ENCODE data around the gene ENO3.

Gene ENO3

DNA sequence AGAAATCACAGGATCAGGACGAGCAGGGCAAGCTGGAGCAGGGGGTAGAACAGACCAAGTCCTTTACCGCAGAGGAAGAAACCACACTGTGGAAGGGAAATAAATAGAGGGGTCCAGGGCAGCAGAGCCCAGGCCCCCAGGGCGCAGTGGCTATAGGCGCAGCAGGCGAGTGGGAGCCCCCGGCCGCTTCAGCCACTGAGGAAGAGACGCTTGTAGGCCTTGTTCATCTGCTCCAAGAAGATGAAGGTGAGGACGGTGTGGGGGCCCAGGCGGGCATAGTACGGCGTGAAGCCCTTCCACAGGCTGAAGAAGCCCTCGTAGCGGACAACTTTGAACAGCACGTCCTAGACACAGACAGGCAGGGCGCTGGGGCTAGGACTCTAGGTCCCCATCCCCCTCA lies 13.4 kb upstream of the ENO3 start:
- no peak for DNase-seq

DNA sequence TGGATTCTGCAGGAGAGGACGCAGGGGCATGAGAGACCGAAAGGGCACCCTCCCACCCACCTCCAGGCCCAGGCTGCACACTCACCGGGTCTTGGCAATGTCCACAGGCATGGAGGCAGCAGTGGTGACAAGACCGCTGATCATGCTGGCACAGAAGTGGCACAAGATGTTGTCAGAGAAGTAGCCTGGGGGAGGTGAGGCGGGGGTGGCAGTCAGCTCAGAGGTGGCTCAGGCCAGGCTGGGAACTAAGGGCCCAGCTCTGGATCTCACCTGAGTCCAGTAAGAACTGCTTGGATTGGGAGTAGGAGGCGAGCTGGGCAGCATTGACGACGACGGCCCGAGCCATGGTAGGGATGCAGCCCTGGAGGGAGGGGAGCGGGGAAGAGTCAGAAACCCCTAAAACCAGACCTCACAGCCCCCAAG lies 12.8 kb upstream of the ENO3 start:
- DNase-seq, result no peak

DNA sequence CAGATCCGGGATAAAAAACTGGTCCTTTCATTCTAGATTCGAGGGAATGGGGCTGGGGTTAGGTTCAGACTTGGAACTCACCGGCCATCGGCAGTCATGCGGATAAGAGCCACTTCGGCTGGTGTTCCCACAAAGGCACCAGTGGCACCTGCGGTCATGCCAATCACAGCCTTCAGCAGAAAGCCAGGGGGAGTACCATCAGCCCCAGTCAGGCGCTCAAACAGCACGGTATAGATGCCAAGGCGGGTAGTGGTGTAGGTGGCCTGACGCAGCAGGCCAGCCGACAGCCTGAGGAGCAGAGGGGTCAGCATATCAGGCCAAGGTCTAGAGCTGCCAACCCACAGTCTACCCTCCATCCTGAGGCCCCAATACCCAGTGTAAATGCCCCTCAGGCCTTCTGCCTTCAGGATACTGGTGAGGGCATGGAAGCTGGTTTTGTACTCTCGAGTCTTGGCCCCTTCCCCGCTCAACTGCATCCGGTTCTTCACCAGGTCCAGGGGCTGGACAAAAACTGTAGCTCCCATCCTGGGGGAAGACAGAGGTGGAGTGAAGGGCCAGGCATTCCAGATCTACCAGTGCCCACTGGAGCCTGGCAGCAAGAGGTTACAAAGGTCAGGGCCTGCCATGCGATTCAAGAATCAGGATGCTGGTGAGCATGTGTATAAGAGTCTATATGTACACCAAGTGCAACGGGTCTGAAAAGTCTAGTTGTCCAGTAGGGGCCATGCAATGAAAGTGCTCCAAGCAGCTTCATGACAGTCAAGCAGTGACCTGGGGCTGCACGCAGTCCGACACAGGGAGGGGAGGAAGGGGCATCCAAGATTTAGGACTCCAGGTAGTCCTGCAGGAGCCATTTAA lies 12.0 kb upstream of the ENO3 start:
- DNase-seq, result no peak

DNA sequence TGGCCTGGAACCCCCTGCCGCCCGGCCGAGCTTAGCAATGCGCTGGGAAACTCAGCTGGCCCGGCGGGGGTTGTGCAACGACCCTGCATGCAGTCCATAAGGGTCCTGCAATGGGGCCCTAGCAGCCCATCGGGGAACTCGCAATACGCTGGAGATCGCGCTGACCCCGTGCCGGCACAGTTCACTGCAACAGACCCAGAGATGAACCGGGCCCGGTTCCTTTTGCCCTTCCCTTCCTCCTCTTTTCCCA lies 11.4 kb upstream of the ENO3 start:
- DNase-seq, result peak in 1 of 5 donors; percentile 12

DNA sequence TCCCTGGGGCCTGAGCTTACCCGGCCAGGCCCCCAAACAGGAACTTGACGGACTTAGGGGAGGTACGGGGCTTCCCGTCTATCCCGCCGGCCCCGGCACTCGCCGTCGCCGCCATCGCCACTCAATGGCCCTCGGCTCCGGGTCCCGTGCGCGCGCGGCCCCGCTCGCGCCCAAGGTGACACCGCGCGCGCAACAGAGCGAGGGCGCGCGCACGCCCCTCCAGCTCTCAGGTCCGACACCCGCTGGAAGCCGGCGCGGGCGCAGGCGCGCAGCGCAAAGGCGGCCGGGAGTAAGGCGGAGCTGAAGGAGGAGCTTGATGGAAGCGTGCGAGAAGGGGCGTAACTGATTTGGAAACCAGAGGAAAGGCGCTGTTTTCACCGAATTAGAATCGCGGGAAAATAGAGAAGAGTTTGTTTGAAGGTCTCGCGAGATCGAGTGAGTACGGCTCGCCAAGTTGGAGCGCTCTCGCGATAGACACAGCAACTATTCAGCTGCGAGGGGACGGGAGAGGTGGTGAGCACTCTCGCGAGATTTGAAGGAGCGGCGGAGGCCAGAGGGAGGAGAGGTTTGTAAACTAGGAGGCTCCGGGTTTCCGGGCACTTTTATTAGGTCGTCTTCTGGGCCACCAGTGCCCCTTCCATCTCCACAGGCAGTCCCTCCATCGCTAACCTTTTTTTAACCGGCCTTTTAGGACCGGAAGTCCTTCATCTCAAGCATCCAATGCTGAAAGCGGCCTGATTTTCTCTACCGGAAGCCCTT lies 10.9 kb upstream of the ENO3 start, which contains the start of the genes RNF167 and SLC25A11:
Gene RNF167, plus strand, starts transcription at position 473 of the 759 bp plus-strand sequence. CDS start 642 bp downstream, outside the sequence.
Gene SLC25A11, minus strand, starts transcription at position 251 of the 759 bp plus-strand sequence. Its CDS starts 136 bp downstream, at position 115.
- DNase-seq, result peak; percentile 91 to 100 (median 95)

DNA sequence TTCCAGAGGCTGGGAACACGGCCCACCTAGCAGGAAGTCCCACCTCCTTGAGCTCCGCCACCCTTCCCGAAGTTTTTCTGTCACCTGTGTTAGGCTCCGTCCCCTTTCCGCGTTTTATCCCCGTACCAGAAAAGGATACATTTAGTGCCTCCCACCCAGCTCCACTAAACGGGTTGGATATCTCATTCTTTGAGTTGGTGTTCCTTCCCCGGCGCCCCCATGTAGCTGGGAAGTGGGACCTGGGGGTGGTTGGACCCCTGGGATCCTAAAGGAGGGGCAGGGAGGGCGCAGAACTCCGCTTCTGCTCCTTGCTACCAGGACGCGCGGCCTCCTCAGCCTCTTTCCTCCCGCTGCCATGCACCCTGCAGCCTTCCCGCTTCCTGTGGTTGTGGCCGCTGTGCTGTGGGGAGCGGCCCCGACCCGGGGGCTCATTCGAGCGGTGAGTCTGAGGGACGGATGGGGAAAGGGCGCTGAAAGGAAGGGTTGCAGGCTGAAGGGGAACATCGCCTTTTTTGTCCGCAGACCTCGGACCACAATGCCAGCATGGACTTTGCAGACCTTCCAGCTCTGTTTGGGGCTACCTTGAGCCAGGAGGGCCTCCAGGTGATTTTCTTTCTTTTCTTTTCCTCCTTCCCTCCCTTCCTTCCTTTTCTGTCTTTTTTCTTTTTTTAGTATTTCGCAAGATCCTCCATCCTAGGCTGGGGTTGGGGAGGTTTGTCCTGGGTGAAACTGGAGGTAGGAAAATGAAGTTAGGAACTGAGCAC lies 10.2 kb upstream of the ENO3 start:
- DNase-seq, result peak in 3 of 5 donors; percentile 31 to 56 (median 42)

DNA sequence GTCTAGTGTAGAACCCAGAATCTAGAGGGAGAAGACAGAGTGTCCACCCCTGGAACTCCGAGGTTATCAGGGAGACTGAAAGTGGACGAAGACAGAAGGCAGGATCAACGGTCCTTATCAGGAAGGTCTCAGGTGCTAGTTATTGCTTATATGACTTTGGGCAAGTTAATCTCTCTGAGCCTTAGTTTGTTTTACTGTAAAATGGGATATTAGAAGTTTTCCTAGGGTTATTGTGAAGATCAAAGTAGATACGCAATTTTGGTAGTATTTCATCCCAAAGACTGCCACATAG lies 9.7 kb upstream of the ENO3 start:
- no peak for DNase-seq

DNA sequence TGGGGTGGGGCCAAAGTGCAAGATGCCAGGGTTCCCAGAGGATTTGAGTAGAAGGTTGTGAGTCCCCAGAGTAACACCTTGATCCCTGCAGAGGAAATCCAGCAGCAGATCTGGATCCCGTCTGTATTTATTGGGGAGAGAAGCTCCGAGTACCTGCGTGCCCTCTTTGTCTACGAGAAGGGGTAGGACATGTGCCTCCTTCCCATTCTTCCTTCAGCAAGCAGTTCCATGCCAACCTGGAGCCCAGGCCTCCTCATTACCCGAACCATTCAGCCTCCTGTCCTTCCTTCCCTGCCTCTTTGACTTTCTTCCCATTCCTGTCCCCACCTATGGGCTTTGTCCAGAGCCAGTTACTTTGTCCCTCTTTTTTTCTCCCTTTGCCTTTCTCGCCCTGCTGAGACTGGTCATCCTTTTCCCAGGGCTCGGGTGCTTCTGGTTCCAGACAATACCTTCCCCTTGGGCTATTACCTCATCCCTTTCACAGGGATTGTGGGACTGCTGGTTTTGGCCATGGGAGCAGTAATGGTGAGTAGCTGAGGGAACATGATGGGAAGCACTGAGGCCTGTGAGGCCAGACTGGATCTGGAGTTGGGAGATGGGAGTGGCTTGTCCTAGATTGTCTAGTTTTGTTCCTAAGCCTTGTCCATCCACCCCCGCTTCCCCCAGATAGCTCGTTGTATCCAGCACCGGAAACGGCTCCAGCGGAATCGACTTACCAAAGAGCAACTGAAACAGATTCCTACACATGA lies 8.0 kb upstream of the ENO3 start:
- DNase-seq, result no peak

DNA sequence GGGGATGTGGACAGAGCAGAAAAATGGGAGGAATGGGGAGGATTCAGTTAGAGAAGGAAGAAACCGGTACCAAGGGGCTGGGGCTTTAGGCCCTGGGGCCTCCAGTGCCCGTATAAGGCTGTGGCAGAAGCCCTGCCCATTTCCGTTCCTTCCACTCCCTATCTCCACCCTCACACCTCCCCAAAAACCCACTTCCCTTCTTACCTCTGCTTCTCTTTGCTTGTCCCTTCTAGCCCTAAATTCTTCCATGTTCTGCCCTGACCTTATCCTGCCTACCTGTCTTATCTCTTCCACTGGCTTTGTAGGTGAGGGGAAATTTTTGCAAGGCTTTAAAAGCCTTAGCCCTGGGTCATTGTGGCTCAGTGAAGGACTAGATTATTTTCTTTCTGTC lies 6.8 kb upstream of the ENO3 start:
- peak in 3 of 5 donors; percentile 42 to 85 (median 45) for DNase-seq

DNA sequence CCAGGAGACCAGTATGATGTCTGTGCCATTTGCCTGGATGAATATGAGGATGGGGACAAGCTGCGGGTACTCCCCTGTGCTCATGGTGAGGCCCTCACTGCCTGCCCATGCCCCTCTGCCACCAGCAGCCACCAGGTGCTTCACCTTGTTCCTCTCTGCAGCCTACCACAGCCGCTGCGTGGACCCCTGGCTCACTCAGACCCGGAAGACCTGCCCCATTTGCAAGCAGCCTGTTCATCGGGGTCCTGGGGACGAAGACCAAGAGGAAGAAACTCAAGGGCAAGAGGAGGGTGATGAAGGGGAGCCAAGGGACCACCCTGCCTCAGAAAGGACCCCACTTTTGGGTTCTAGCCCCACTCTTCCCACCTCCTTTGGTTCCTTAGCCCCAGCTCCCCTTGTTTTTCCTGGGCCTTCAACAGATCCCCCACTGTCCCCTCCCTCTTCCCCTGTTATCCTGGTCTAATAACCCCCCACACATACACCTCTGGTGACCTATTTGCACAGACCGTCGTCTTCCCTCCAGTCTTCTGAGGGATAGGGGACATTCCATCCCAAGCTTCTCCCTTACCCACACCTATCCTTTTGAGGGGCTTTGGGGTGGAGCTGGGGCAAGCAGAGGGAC lies 6.3 kb upstream of the ENO3 start:
- DNase-seq, result no peak

DNA sequence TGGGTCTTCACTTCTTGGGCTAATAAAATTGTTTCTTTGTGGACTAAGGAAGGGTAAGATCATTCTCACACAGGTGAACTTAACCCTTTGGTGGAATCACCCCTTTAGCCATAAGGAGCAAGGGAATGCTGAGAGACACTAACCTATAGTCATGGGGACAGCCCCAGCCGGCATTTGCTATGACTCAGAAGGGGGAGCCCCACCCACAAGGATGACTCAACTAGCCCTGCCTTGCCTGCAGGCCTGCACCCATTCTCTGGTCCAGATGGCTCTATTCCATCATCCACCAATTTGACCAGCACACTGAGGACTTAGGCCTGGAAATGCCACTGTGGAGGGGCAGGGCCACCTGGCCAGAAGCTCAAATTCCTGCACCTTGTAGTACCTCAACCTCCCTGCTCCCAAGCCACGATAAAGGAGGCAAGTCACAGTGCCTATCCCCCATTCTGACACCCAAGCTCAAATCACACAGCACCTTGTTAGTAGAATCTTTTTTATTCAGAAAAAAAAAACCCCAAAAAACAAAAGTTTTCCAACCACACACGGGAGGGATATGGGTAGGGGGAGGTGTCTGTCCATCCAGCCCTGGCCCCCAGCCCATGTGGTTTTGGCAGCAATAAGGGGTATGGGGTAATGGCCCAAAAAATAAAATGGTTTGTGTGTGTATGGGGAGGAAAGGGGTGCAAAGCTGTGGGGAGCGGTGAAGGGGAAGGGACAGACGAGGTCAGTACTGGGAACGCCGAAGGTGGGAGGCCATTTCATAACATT lies 5.6 kb upstream of the ENO3 start:
- peak; percentile 35 to 85 (median 58) for DNase-seq

DNA sequence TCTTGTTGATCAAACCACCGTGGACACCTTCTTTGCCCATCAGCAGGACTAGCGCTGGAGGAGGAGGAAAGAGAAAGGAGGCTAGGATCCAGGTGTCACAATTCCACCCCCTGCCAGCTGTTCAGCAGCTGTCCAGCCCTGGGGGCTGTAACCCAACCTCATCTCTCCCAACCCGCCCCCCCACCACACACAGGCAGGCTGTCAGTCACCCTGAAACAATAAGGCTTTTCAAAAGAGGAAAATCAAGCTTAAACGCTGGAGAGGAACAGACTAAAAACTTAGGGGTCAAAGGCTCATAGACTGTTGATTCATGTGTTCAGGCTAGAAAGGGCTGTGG lies 5.0 kb upstream of the ENO3 start:
- DNase-seq, result no peak

DNA sequence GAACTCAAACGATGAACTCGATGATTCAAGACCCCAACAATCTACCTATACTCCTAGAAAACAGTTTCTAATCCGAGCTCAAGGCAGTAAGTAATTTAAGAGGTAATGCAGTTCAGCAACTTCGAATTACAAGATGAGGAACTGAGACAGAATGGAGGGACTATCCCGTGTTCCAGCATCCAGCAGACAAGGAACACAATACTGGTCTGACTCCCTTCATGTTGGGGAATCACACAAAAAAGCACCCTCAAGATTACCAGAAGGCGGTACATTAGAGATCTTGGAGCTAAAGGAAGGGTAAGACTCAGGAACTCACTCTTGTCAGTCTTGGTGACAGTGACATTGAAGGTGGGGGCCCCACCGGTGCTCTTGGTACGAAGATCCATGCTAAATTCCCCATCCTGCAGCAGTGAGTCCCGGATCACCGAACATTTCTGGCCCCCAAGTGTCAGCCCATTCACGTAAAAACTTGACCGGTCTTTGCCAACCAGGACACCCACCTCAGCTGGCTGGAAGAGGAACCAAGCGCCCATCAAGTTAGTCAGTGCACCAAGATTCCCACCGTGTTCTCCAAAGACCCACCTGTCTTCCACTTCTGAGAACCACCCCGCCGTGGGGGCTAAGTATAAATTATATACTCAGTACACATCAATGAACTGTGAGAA lies 4.5 kb upstream of the ENO3 start:
- DNase-seq, result no peak

DNA sequence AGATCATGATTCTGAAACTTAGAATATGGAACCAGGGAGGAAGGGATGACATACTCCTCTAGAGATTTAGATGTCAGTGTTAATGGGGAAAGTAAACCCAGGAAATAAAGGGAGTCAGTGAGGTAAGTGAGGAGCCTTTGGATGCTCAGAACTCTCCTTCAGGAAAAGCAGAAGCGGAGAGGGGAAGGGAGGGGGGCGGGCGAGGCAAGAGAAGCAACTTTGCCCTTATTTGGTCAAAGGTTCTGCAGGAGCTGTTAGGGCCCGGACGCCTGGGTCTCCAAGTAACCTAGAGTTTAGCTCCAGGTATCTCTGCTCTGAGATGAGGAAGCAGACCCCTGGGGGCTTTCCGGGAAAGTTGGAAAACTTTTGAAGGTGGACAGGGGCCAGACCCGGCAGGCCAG lies 3.9 kb upstream of the ENO3 start:
- no peak for DNase-seq

DNA sequence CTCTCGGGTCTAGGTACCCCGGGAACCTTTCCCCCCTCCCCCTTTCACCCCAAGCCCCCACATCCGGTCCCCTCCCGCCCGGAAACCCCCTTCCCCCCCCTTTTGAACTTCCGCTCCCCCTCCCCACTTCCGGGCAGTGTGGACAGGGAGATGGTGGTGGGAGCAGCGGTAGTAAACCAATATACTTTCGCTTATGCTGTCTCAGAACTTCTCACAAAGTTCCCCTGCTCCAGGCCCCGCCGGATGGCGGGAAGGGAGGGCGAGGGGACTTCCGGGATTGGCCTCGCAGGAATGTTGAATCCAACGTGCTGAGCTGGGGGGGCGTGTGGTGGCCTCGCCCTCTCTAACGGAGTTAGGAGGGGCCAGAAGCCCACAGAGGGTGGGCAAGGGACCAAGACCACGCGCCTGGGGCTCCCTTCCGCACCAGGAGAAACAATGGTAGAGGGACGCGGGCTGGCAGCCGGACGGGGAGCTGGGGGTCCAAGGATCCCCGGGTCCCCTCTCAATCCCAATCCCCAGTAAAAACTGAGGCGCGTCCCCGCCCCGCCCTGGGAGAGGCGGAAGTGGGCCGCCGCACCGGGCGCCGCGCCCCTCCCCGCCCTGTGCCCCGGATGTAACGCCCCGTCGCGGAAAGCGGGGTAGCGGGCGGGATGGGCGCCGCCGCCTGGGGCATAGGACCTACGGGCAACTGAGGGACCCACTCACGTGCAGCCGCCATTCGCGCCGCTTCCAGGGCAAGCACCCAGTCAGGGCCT lies 3.3 kb upstream of the ENO3 start:
- DNase-seq, result peak; percentile 40 to 87 (median 56)

DNA sequence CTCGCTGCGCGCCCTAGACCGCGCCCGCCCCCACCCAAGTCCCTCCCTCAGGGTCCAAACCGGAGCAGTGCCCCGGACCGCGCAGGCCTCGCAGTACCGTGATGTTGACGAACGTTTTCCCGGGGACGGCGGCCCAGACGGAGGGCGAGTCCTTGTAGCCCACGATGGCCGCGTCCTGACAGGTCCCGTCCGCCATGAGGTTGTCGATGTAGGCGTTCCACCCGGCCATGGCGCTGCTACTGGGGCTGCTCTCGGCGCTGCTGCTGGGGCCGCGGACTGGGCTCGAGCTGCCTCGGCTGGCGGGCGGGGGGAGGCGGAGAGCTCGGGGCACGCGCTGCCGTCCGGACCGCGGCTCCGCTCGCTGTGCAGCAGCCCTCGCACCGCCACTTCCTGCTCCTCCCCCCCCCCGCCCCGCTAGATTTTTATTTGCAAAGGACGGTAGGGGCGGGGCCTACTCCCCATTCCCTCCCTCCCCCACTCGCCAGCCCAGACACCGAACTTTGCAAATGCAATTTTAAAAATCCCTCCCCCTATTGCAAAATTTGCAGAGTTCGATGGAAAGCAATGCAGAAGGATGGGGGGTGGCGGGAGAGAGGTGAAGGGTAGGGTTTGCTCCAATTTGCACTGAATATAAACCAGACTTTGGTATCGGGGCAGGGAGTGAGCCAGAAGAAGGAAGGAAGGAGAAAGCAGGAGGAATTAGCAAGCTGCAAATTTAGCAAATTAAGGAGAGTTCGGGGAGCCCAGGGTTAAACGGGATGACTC lies 2.6 kb upstream of the ENO3 start, which contains the start of gene PFN1:
Gene PFN1, minus strand, starts transcription at position 365 of the 765 bp plus-strand sequence. Its CDS starts 136 bp downstream, at position 229.
- peak; percentile 80 to 95 (median 87) for DNase-seq

DNA sequence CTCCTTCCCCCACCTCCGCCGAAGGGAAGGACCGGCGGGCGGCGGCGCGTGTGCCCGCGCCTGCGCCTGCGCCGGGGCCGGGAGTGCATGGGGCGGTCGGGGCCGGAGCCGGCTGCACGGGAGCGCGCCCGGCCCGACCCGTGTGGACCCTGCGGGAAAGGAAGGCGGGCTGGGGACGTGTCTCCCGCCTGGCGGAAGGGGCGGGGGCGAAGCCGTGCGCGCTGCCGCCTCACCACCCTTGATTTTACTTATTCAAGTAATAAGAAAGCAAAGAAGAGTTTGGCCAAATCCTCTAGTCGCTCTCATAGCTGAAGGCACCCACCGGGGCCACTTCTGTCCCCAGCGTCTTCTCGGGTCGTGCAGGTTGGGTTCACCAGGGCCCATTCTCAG lies 2.0 kb upstream of the ENO3 start:
- DNase-seq, result peak; percentile 58 to 88 (median 61)

DNA sequence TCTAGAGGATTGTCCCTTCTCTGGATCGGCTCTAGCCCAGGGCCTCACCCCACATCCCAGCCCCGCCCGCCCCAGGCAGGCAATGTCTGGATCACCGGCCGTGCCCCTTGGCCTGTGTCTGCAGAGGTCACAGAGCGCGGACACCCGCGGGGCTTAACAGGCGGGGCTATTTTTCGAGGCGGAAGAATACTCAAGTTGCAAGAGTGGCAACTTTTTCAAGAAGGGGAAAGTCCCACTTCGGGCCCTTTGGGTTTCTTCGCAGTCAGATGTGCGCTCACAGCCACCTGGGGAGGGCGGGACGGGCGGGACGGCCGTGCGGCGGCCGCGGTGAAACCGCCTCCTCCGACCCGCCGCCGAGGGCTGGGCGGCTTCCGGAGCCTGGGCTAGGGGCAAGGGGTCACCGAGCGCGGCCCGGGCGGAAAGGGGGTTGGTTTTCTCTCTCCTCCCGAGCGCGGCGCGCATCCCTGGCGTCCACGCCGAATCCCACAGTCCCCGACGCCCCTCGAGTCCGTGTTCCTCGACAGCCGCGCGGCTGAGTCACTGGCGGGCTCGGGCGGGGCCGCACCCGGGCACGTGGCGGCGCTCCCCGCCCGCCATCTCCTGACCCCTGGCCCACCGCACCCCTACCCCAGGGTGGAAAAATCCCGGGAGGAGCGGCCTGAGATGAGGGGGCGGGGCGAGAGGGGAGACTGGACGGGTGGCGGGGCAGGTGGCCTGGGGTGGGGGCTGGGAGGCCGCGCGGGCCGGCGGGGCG lies 1.4 kb upstream of the ENO3 start:
- DNase-seq, result peak; percentile 56 to 93 (median 69)
